GM21360 (cell line): ENCODE results near the gene ABCB6.

Experiments
- ATAC-seq: cut with Tn5 transposase; IDR thresholded peaks from one replicate; pipeline ENCODE4 v1.9.1; 2021; ENCODE audit warnings: mild to moderate bottlenecking, moderate library complexity; ENCODE audit not compliant: unreplicated experiment

The ABCB6 gene

GRCh38 chr2:219186754-219187456, 31.9 kb downstream of the ABCB6 start:
- no peak for ATAC-seq

GRCh38 chr2:219184121-219184520, 34.6 kb downstream of the ABCB6 start:
- no peak for ATAC-seq

GRCh38 chr2:219183151-219183772, 35.5 kb downstream of the ABCB6 start:
- no peak for ATAC-seq

- no peak for ATAC-seq
These were observed 36.2 kb downstream of the ABCB6 start for GRCh38 chr2:219182331-219183150.

- ATAC-seq: no peak
These were observed 37.2 kb downstream of the ABCB6 start for GRCh38 chr2:219181531-219181930.

- ATAC-seq: no peak
These were observed 37.8 kb downstream of the ABCB6 start for GRCh38 chr2:219180961-219181360.

GRCh38 chr2:219179601-219180465, 38.9 kb downstream of the ABCB6 start:
- no peak for ATAC-seq

GRCh38 chr2:219178377-219179175, 40.2 kb downstream of the ABCB6 start:
- ATAC-seq: peak; percentile 21

- ATAC-seq: peak; percentile 36
These were observed 41.0 kb downstream of the ABCB6 start, which contains the start of gene RETREG2 for GRCh38 chr2:219177552-219178376. Gene RETREG2, plus strand, starts transcription at chr2:219178275. Its CDS starts 78 bp downstream, at chr2:219178353.

GRCh38 chr2:219176818-219177551, 41.8 kb downstream of the ABCB6 start, which contains the start of gene CNPPD1:
Gene CNPPD1, minus strand, starts transcription at chr2:219176925. Its CDS starts 97 bp downstream, at chr2:219176828.
- ATAC-seq: peak; percentile 53

- peak; percentile 25 for ATAC-seq
These were observed 42.6 kb downstream of the ABCB6 start for GRCh38 chr2:219175928-219176817.

- ATAC-seq: no peak
These were observed 43.3 kb downstream of the ABCB6 start for GRCh38 chr2:219175486-219175885.

GRCh38 chr2:219174801-219175200, 44.0 kb downstream of the ABCB6 start:
- no peak for ATAC-seq

- ATAC-seq: no peak
These were observed 44.6 kb downstream of the ABCB6 start for GRCh38 chr2:219174146-219174545.

GRCh38 chr2:219173176-219173575, 45.6 kb downstream of the ABCB6 start:
- no peak for ATAC-seq

GRCh38 chr2:219172231-219173154, 46.3 kb downstream of the ABCB6 start:
- ATAC-seq: no peak
